GM12878 (cell line): ENCODE data around the gene DHRS12. TPM values are rescaled to one million over a fixed set of nuclear protein-coding genes. Genes with fewer than 3 reads are reported as not detected.
A peak's percentile ranks its signal among the peaks of the same experiment; 100 is the strongest.

Experiments used
- BRCA1 ChIP-seq: IDR thresholded peaks from 2 replicates; pipeline ENCODE4 v1.6.1; 2011; ENCODE audit warnings: low read depth, low read length, improper control_type of control experiment
- CHD1 ChIP-seq: IDR thresholded peaks from 2 replicates; pipeline ENCODE4 v1.6.1; 2012; ENCODE audit warnings: low read depth, low read length, improper control_type of control experiment
- DPF2 ChIP-seq: fragments of 450-650 bp; IDR thresholded peaks from 2 replicates; pipeline ENCODE4 v1.6.1; 2017; ENCODE audit warnings: mild to moderate bottlenecking
- E2F4 ChIP-seq: IDR thresholded peaks from 2 replicates; pipeline ENCODE4 v1.6.1; 2012; ENCODE audit warnings: low read depth, low read length, improper control_type of control experiment
- EZH2 ChIP-seq: IDR thresholded peaks from 2 replicates; pipeline ENCODE4 v1.6.1; 2012; ENCODE audit warnings: low read depth, mild to moderate bottlenecking, control low read depth, inconsistent platforms, low read length, borderline replicate concordance; ENCODE audit not compliant: control insufficient read depth
- FOS ChIP-seq: IDR thresholded peaks from 3 replicates; pipeline ENCODE4 v1.6.1; 2011; ENCODE audit warnings: borderline replicate concordance; ENCODE audit not compliant: insufficient read length; ENCODE audit errors: extremely low read depth
- FOXK2 ChIP-seq: fragments of 450-650 bp; IDR thresholded peaks from 2 replicates; pipeline ENCODE4 v1.6.1; 2017; ENCODE audit warnings: mild to moderate bottlenecking, moderate library complexity
- GABPA ChIP-seq: IDR thresholded peaks from 2 replicates; pipeline ENCODE4 v1.6.1; 2014; ENCODE audit warnings: antibody characterized with exemption, low read depth, mild to moderate bottlenecking, inconsistent platforms
- GATAD2B ChIP-seq: fragments of 450-650 bp; conservative IDR thresholded peaks from 2 replicates; pipeline ENCODE4 v1.6.1; 2017; ENCODE audit warnings: low read depth, mild to moderate bottlenecking, moderate library complexity
- HDGF ChIP-seq: fragments of 450-650 bp; IDR thresholded peaks from 2 replicates; pipeline ENCODE4 v1.6.1; 2016; ENCODE audit warnings: antibody characterized with exemption
- IRF4 ChIP-seq: IDR thresholded peaks from 2 replicates; pipeline ENCODE4 v1.6.1; 2011; ENCODE audit warnings: low read depth, low read length
- JUND ChIP-seq: IDR thresholded peaks from 2 replicates; pipeline ENCODE4 v1.6.1; 2012; ENCODE audit warnings: low read depth, mild to moderate bottlenecking, low read length, improper control_type of control experiment, moderate library complexity
- MAX ChIP-seq: IDR thresholded peaks from 2 replicates; pipeline ENCODE4 v1.6.1; 2012; ENCODE audit warnings: low read depth, low read length, improper control_type of control experiment
- NFYA ChIP-seq: IDR thresholded peaks from 2 replicates; pipeline ENCODE4 v1.6.1; 2011; ENCODE audit warnings: low read depth, mild to moderate bottlenecking, low read length, improper control_type of control experiment, borderline replicate concordance
- NR2F1 ChIP-seq: fragments of 450-650 bp; conservative IDR thresholded peaks from 2 replicates; pipeline ENCODE4 v1.6.1; 2017; ENCODE audit warnings: mild to moderate bottlenecking
- PRDM15 ChIP-seq: fragments of 450-650 bp; formaldehyde crosslinking; IDR thresholded peaks from 2 replicates; pipeline ENCODE4 v1.4.0; 2020; ENCODE audit warnings: mild to moderate bottlenecking, moderate library complexity
- RELA ChIP-seq: fragments of 450-650 bp; IDR thresholded peaks from 2 replicates; pipeline ENCODE4 v1.8.0; 2014; ENCODE audit warnings: borderline replicate concordance; ENCODE audit not compliant: partially characterized antibody
- RELB ChIP-seq: fragments of 450-650 bp; IDR thresholded peaks from 2 replicates; pipeline ENCODE4 v1.6.1; 2017; ENCODE audit warnings: low read depth, mild to moderate bottlenecking, moderate library complexity
- RUNX3 ChIP-seq: IDR thresholded peaks from 2 replicates; pipeline ENCODE4 v1.6.1; 2012; ENCODE audit warnings: low read length, inconsistent platforms
- TAF1 ChIP-seq: IDR thresholded peaks from 2 replicates; pipeline ENCODE4 v1.6.1; 2011; ENCODE audit warnings: mild to moderate bottlenecking, low read depth, low read length, borderline replicate concordance
- TBL1XR1 ChIP-seq: IDR thresholded peaks from 2 replicates; pipeline ENCODE4 v1.6.1; 2012; ENCODE audit warnings: low read depth, low read length, improper control_type of control experiment
- TCF7 ChIP-seq: IDR thresholded peaks from 2 replicates; pipeline ENCODE4 v1.6.1; 2014; ENCODE audit warnings: antibody characterized with exemption, borderline replicate concordance
- polyA plus RNA-seq, 11 experiments: library from polyadenylated mRNA; depleted of rRNA in 4 of 11; unstranded in 6 of 11; stranded (reverse) in 5 of 11; fragments of >200 nt; fragmentation: Nextera tagmentation in 4 of 11; fragmentation: Illumina TruSeq in 1 of 11; extraction: Ambion mirVana in 4 of 11; extraction: Trizol in 1 of 11; gene quantifications; 1 replicate in 1 of 11; 2 replicates in 10 of 11; pipeline versions ENCODE4 v1.2.1 to v1.2.3, GENCODE V29; 2011 to 2016; ENCODE audit warnings: inconsistent platforms in 2 of 11, missing spikeins in 2 of 11, low read depth in 1 of 11
- total RNA-seq, 4 experiments: library from RNA; depleted of rRNA in 3 of 4; stranded (reverse); fragments of >200 nt in 3 of 4; fragmentation: Illumina TruSeq in 1 of 4; extraction: Trizol in 1 of 4; gene quantifications; 2 replicates each; pipeline versions ENCODE4 v1.2.1 to v1.2.3, GENCODE V29; 2013 to 2021

The DHRS12 gene
- total and polyA plus RNA-seq, 10 of the 15 experiments (the other 5 are each of a cell fraction or from before 2014, with no cell fraction given), result 2.9 to 11.3 (median 8.2) TPM

GRCh38 chr13:51818781-51819511 is 15.0 kb upstream of the DHRS12 start (continued):
- TF ChIP-seq BRCA1, result no peak
- 0 out of 2 replicates have a peak, but pooled peaks have one; percentile 8 for TF ChIP-seq IRF4
- TF ChIP-seq RELB, result peak; percentile 83
- no peak for TF ChIP-seq TBL1XR1
- no peak for TF ChIP-seq JUND
- peak; percentile 61; the same call in 1 of the 2 replicates for TF ChIP-seq HDGF
- TF ChIP-seq GABPA, result no peak
- TF ChIP-seq EZH2, result no peak
- no peak for TF ChIP-seq TCF7
- TF ChIP-seq MAX, result no peak
- no peak for TF ChIP-seq NFYA
- peak; percentile 53; the same call in 1 of the 2 replicates for TF ChIP-seq DPF2
- TF ChIP-seq RUNX3, result peak; percentile 77
- TF ChIP-seq PRDM15 (CRISPR knock-in tag), result no peak
- TF ChIP-seq GATAD2B, result peak; percentile 60; the same call in 1 of the 2 replicates
- no peak for TF ChIP-seq FOXK2
- no peak for TF ChIP-seq FOS
- no peak for TF ChIP-seq TAF1
- TF ChIP-seq RELA, result peak; percentile 96
- TF ChIP-seq NR2F1, result peak; percentile 65; the same call in 1 of the 2 replicates
- no peak for TF ChIP-seq E2F4
- TF ChIP-seq CHD1, result no peak
